Gastroesophageal sphincter (tissue), 3 donors: ENCODE results near the gene NAT8L.
"Not testable (repeated sequence)": the region's sequence is repeated elsewhere in the genome, so short reads cannot be mapped to it uniquely, and the experiment has no call there.

Source experiments
- EP300 ChIP-seq: sonication (generic); formaldehyde crosslinking; IDR thresholded peaks from one replicate; pipeline ENCODE4 v1.6.1; 2017; ENCODE audit warnings: antibody characterized with exemption, mild to moderate bottlenecking
- POLR2A ChIP-seq, 2 donors: fragments of 450-650 bp; IDR thresholded peaks; one replicate each; pipeline ENCODE4 v1.6.1; 2017; ENCODE audit warnings: antibody characterized with exemption in 2 of 2, mild to moderate bottlenecking in 2 of 2, moderate library complexity in 1 of 2
- POLR2AphosphoS5 ChIP-seq: sonication (generic); formaldehyde crosslinking; IDR thresholded peaks from one replicate; pipeline ENCODE4 v1.6.1; 2017; ENCODE audit warnings: antibody characterized with exemption
- TF ChIP-seq, protein P1 (sequence below), 4 experiments: fragments of 200-600 bp in 2 of 4; fragments of 450-650 bp in 2 of 4; sonication (generic) in 1 of 4; IDR thresholded peaks; one replicate each; pipeline ENCODE4 v1.5.1; 2017 to 2019; ENCODE audit warnings: antibody characterized with exemption in 4 of 4, mild to moderate bottlenecking in 2 of 4, moderate library complexity in 2 of 4

DNA sequence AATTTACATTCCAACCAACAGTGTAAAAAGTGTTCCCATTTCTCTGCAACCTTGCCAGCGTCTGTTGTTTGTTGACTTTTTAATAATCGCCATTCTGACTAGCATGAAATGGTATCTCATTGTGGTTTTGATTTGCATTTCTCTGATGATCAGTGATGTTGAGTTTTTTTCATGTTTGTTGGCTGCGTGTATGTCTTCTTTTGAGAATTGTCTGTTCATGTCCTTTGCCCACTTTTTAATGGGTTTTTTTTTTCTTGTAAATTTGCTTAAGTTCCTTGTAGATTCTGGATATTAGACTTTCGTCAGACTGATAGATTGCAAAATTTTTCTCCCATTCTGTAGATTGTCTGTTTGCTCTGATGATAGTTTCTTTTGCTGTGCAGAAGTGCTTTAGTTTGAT is 32.0 kb upstream of the NAT8L start:
- TF ChIP-seq, protein P1, sequence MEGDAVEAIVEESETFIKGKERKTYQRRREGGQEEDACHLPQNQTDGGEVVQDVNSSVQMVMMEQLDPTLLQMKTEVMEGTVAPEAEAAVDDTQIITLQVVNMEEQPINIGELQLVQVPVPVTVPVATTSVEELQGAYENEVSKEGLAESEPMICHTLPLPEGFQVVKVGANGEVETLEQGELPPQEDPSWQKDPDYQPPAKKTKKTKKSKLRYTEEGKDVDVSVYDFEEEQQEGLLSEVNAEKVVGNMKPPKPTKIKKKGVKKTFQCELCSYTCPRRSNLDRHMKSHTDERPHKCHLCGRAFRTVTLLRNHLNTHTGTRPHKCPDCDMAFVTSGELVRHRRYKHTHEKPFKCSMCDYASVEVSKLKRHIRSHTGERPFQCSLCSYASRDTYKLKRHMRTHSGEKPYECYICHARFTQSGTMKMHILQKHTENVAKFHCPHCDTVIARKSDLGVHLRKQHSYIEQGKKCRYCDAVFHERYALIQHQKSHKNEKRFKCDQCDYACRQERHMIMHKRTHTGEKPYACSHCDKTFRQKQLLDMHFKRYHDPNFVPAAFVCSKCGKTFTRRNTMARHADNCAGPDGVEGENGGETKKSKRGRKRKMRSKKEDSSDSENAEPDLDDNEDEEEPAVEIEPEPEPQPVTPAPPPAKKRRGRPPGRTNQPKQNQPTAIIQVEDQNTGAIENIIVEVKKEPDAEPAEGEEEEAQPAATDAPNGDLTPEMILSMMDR (IDR thresholded peaks at IDR 0.05) = not testable (repeated sequence)
- not testable (repeated sequence) for TF ChIP-seq EP300; POLR2A (IDR thresholded peaks at IDR 0.05); POLR2AphosphoS5
